K562 (cell line): Measurements from ENCODE around the gene NACC1. TPM values are rescaled to one million over a fixed set of nuclear protein-coding genes. Genes with fewer than 3 reads are reported as not detected.
A peak's percentile ranks its signal among the peaks of the same experiment; 100 is the strongest.

Experiments
- AFF4 ChIP-seq: sonication (generic); formaldehyde crosslinking; IDR thresholded peaks from 2 replicates; pipeline ENCODE4 v1.8.0; 2023; ENCODE audit warnings: mild to moderate bottlenecking, missing genetic modification reagents
- BDP1 ChIP-seq: IDR thresholded peaks from 3 replicates; pipeline ENCODE4 v1.6.1; 2011; ENCODE audit not compliant: insufficient read length, insufficient read depth
- CBFA2T3 ChIP-seq: fragments of 450-650 bp; IDR thresholded peaks from 2 replicates; pipeline ENCODE4 v1.6.1; 2017
- CEBPZ ChIP-seq: fragments of 150-350 bp; IDR thresholded peaks from 2 replicates; pipeline ENCODE4 v1.6.1; 2014; ENCODE audit warnings: low read depth, mild to moderate bottlenecking, low read length, borderline replicate concordance
- CHAMP1 ChIP-seq: fragments of 450-650 bp; IDR thresholded peaks from 2 replicates; pipeline ENCODE4 v1.6.1; 2016; ENCODE audit warnings: mild to moderate bottlenecking
- IRF9 ChIP-seq: fragments of 450-650 bp; IDR thresholded peaks from 2 replicates; pipeline ENCODE4 v1.6.1; 2016; ENCODE audit warnings: missing biosample characterization, missing genetic modification characterization
- NFIX ChIP-seq: fragments of 250-450 bp; sonication (Bioruptor Pico); IDR thresholded peaks from 2 replicates; pipeline ENCODE4 v1.4.0; 2020; ENCODE audit warnings: low read depth, mild to moderate bottlenecking, moderate library complexity
- POLR3A ChIP-seq: IDR thresholded peaks from 2 replicates; pipeline ENCODE4 v1.6.1; 2011; ENCODE audit warnings: borderline replicate concordance, mild to moderate bottlenecking, moderate library complexity; ENCODE audit not compliant: insufficient read length, insufficient read depth; ENCODE audit errors: extremely low read depth
- SMARCE1 ChIP-seq: fragments of 450-650 bp; IDR thresholded peaks from 2 replicates; pipeline ENCODE4 v1.7.1; 2016; ENCODE audit warnings: mild to moderate bottlenecking
- TOE1 ChIP-seq, 2 experiments: fragments of 450-650 bp in 1 of 2; sonication (generic) in 1 of 2; formaldehyde crosslinking in 1 of 2; IDR thresholded peaks; 2 replicates each; pipeline versions ENCODE4 v1.7.1 to v1.8.0; 2016 to 2022; ENCODE audit warnings: borderline replicate concordance in 2 of 2, mild to moderate bottlenecking in 2 of 2, antibody characterized with exemption in 1 of 2, inconsistent platforms in 1 of 2, low read depth in 1 of 2, missing genetic modification reagents in 1 of 2, moderate library complexity in 1 of 2
- TSHZ1 ChIP-seq: fragments of 250-450 bp; sonication (Bioruptor Pico); IDR thresholded peaks from 2 replicates; pipeline ENCODE4 v1.4.0; 2020; ENCODE audit warnings: mild to moderate bottlenecking, moderate library complexity
- ZFPM2 ChIP-seq: fragments of 250-450 bp; sonication (Bioruptor Pico); IDR thresholded peaks from 2 replicates; pipeline ENCODE4 v1.5.1; 2022; ENCODE audit warnings: mild to moderate bottlenecking
- polyA plus RNA-seq, 8 experiments: library from polyadenylated mRNA; depleted of rRNA in 4 of 8; stranded (reverse) in 5 of 8; unstranded in 3 of 8; fragments of >200 nt; fragmentation: Nextera tagmentation in 2 of 8; fragmentation: Illumina TruSeq in 1 of 8; extraction: Ambion mirVana in 2 of 8; extraction: Trizol in 1 of 8; gene quantifications; 2 replicates each; pipeline versions ENCODE4 v1.2.1 to v1.2.3, GENCODE V29; 2011 to 2014; ENCODE audit warnings: inconsistent platforms in 1 of 8, missing spikeins in 1 of 8
- total RNA-seq, 7 experiments: library from RNA; depleted of rRNA in 6 of 7; stranded (reverse); fragments of >200 nt in 6 of 7; fragmentation: Illumina TruSeq in 2 of 7; extraction: Trizol in 2 of 7; gene quantifications; 2 replicates each; pipeline versions ENCODE4 v1.2.1 to v1.2.3, GENCODE V29; 2011 to 2021; ENCODE audit warnings: low replicate concordance in 1 of 7

The NACC1 gene
- total and polyA plus RNA-seq, 9 of the 15 experiments (the other 6 are each of a cell fraction or from before 2014, with no cell fraction given): 0.04 to 96.6 (median 25.8) TPM

- TF ChIP-seq AFF4: peak; percentile 100
- TF ChIP-seq TOE1 (IDR thresholded peaks at IDR 0.05; ENCODE audit: borderline replicate concordance): peak; percentile 89
- peak; percentile 19; the same call in 1 of the 2 replicates for TF ChIP-seq TOE1 (CRISPR knock-in tag; IDR thresholded peaks at IDR 0.05; ENCODE audit: borderline replicate concordance, low read depth)
- no peak for TF ChIP-seq NFIX (CRISPR knock-in tag)
- no peak for TF ChIP-seq IRF9
- no peak for TF ChIP-seq POLR3A
- TF ChIP-seq TSHZ1: no peak
- TF ChIP-seq ZFPM2: no peak
- no peak for TF ChIP-seq SMARCE1
- TF ChIP-seq CHAMP1: no peak
- no peak for TF ChIP-seq BDP1
- no peak for TF ChIP-seq CEBPZ
- peak; percentile 51 for TF ChIP-seq CBFA2T3
These were observed 35.0 kb downstream of the NACC1 start (continued) for GRCh38 chr19:13152974-13153568.
